ENCODE data around the gene CT55. TPM values are rescaled to one million over a fixed set of nuclear protein-coding genes. Genes with fewer than 3 reads are reported as not detected.

The CT55 gene
- total RNA-seq, 1 donor from 2014 or later = 6.5 TPM

Other genes with a start within 250 kb of the CT55 start
- 13.2 TPM for gene SMIM10, start 180.4 kb downstream of the CT55 start, total RNA-seq (ENCODE audit: insufficient read depth, low replicate concordance)
- 6.0 TPM for gene RTL8B, start 148.9 kb downstream of the CT55 start, total RNA-seq (ENCODE audit: insufficient read depth, low replicate concordance)
- 41.2 TPM for gene RTL8C, start 139.0 kb downstream of the CT55 start, total RNA-seq (ENCODE audit: insufficient read depth, low replicate concordance)
- not detected for gene RTL8A, start 119.3 kb downstream of the CT55 start, total RNA-seq (ENCODE audit: insufficient read depth, low replicate concordance)
- gene SMIM10L2B, start 72.7 kb downstream of the CT55 start, total RNA-seq (ENCODE audit: insufficient read depth, low replicate concordance) = 7.2 TPM
- not detected for gene ETDB, start 50.9 kb downstream of the CT55 start, total RNA-seq (ENCODE audit: insufficient read depth, low replicate concordance)
- gene ETDA, start 80.7 kb upstream of the CT55 start, total RNA-seq (ENCODE audit: insufficient read depth, low replicate concordance) = not detected
- gene ETDC, start 138.1 kb upstream of the CT55 start, total RNA-seq (ENCODE audit: insufficient read depth, low replicate concordance) = not detected
- 15.9 TPM for gene ZNF75D, start 172.7 kb upstream of the CT55 start, total RNA-seq (ENCODE audit: insufficient read depth, low replicate concordance)
- 11.3 TPM for gene ZNF449, start 173.4 kb upstream of the CT55 start, total RNA-seq (ENCODE audit: insufficient read depth, low replicate concordance)

All from umbilical cord (tissue), 1 donor.